Measurements from ENCODE around the gene LMOD2.

DNA sequence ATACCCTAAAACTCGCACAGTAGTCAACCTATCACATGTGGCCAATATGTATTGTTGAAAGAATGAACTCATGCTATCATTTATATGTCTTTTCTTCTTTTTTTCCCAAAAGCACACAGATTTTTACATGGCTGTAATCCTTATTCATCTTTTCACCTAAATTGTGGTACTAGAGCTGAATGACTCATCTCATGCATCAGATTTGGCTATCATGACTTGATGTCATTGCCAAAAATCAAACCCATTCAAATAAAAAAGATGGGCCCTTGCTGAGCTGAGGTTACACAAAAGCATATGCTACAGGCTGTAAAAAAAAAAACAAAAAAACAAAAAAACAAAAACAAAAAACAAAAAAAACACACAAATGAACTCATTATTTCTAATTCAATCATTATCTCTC is 3.3 kb upstream of the LMOD2 start:
- TF ChIP-seq, protein P1, sequence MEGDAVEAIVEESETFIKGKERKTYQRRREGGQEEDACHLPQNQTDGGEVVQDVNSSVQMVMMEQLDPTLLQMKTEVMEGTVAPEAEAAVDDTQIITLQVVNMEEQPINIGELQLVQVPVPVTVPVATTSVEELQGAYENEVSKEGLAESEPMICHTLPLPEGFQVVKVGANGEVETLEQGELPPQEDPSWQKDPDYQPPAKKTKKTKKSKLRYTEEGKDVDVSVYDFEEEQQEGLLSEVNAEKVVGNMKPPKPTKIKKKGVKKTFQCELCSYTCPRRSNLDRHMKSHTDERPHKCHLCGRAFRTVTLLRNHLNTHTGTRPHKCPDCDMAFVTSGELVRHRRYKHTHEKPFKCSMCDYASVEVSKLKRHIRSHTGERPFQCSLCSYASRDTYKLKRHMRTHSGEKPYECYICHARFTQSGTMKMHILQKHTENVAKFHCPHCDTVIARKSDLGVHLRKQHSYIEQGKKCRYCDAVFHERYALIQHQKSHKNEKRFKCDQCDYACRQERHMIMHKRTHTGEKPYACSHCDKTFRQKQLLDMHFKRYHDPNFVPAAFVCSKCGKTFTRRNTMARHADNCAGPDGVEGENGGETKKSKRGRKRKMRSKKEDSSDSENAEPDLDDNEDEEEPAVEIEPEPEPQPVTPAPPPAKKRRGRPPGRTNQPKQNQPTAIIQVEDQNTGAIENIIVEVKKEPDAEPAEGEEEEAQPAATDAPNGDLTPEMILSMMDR (conservative IDR thresholded peaks at IDR 0.05; ENCODE audit: low read length): no peak
- TF ChIP-seq EZH2phosphoT487 (IDR thresholded peaks at IDR 0.05; ENCODE audit: borderline replicate concordance): no peak
